Keratinocyte (primary cell): ENCODE measurements around the gene B9D2. TPM values are rescaled to one million over a fixed set of nuclear protein-coding genes. Genes with fewer than 3 reads are reported as not detected.

Experiments used
- DNase-seq: peaks from one replicate; pipeline ENCODE4 v3.0.0-alpha.2; 2011; ENCODE audit warnings: low read depth, missing footprints, low spot score
- FAIRE-seq: peaks from 2 replicates; lab custom pipeline; 2011; peaks lifted over from hg19 to GRCh38; lab: Jason Lieb, UNC
- H2AFZ ChIP-seq: 2 replicates; pipeline ENCODE4 v1.6.0; 2012; ENCODE audit warnings: low read length, control low read depth, inconsistent platforms; ENCODE audit not compliant: control insufficient read depth
- H3K27ac ChIP-seq: 2 replicates; pipeline ENCODE4 v1.5.1; 2011; ENCODE audit warnings: low read length; ENCODE audit not compliant: control insufficient read depth, insufficient read depth
- H3K27me3 ChIP-seq: 3 replicates; pipeline ENCODE4 v1.6.0; 2011; ENCODE audit warnings: low read length; ENCODE audit not compliant: control insufficient read depth, insufficient read depth; ENCODE audit errors: extremely low read depth
- H3K36me3 ChIP-seq, 2 experiments: 2 replicates in 1 of 2; 3 replicates in 1 of 2; pipeline ENCODE4 v1.5.1; 2011; ENCODE audit warnings: low read length in 2 of 2, mild to moderate bottlenecking in 1 of 2; ENCODE audit not compliant: control insufficient read depth in 2 of 2, insufficient read depth in 2 of 2; ENCODE audit errors: extremely low read depth in 1 of 2
- H3K4me1 ChIP-seq: 3 replicates; pipeline ENCODE4 v1.5.1; 2011; ENCODE audit warnings: low read length; ENCODE audit not compliant: control insufficient read depth, insufficient read depth; ENCODE audit errors: extremely low read depth
- H3K4me2 ChIP-seq: 3 replicates; pipeline ENCODE4 v1.6.0; 2011; ENCODE audit warnings: low read depth, low read length; ENCODE audit not compliant: control insufficient read depth, insufficient read depth; ENCODE audit errors: extremely low read depth
- H3K4me3 ChIP-seq, 3 experiments: fragments of 200-600 bp in 1 of 3; sonication (generic) in 1 of 3; 2 replicates in 2 of 3; 3 replicates in 1 of 3; pipeline ENCODE4 v1.5.1; 2011 to 2016; ENCODE audit warnings: low read length in 3 of 3, mild to moderate bottlenecking in 3 of 3, control low read depth in 2 of 3, inconsistent platforms in 1 of 3, low read depth in 1 of 3, mixed read lengths in 1 of 3, mixed run types in 1 of 3, moderate library complexity in 1 of 3; ENCODE audit not compliant: control insufficient read depth in 2 of 3, insufficient read depth in 2 of 3; ENCODE audit errors: extremely low read depth in 1 of 3
- H3K79me2 ChIP-seq: 2 replicates; pipeline ENCODE4 v1.6.0; 2012; ENCODE audit warnings: low read length; ENCODE audit not compliant: control insufficient read depth, insufficient read depth
- H3K9ac ChIP-seq: 3 replicates; pipeline ENCODE4 v1.6.0; 2011; ENCODE audit warnings: low read length; ENCODE audit not compliant: control insufficient read depth, insufficient read depth; ENCODE audit errors: extremely low read depth
- H3K9me1 ChIP-seq: 3 replicates; pipeline ENCODE4 v1.6.0; 2011; ENCODE audit warnings: low read length; ENCODE audit not compliant: control insufficient read depth, insufficient read depth; ENCODE audit errors: extremely low read depth
- H3K9me3 ChIP-seq: 2 replicates; pipeline ENCODE4 v1.5.1; 2012; ENCODE audit warnings: low read depth, low read length; ENCODE audit not compliant: control insufficient read depth
- H4K20me1 ChIP-seq: 3 replicates; pipeline ENCODE4 v1.6.0; 2011; ENCODE audit warnings: low read length; ENCODE audit not compliant: control insufficient read depth, insufficient read depth; ENCODE audit errors: extremely low read depth
- CTCF ChIP-seq, 3 experiments: IDR thresholded peaks in 1 of 3; conservative IDR thresholded peaks in 1 of 3; optimal IDR thresholded peaks in 1 of 3; 2 replicates in 2 of 3; 3 replicates in 1 of 3; pipeline versions ENCODE3 to v1.5.1; 2011; ENCODE audit warnings: low read length in 3 of 3, mild to moderate bottlenecking in 3 of 3, moderate library complexity in 2 of 3, control low read depth in 1 of 3, inconsistent platforms in 1 of 3; ENCODE audit not compliant: insufficient read depth in 2 of 3; ENCODE audit errors: extremely low read depth in 1 of 3
- EZH2 ChIP-seq: IDR thresholded peaks from one replicate; pipeline ENCODE4 v1.6.1; 2012; ENCODE audit warnings: inconsistent platforms, mild to moderate bottlenecking, low read length, moderate library complexity
- dilution Hi-C: fragments of 300-500 bp; cut with MboI; formaldehyde crosslinking; loops from one replicate; pipeline ENCODE4 v1.7.0; 2020; ENCODE audit warnings: low sequenced_read_pairs; ENCODE audit not compliant: extremely low pct_ligation_motif_present
- polyA plus RNA-seq, 5 experiments: library from polyadenylated mRNA; depleted of rRNA in 3 of 5; stranded (reverse) in 3 of 5; stranded (forward) in 1 of 5; unstranded in 1 of 5; fragments of >200 nt; gene quantifications; 1 replicate in 1 of 5; 2 replicates in 3 of 5; 3 replicates in 1 of 5; pipeline versions ENCODE4 v1.2.1 to v1.2.3, GENCODE V29; 2011 to 2012; ENCODE audit warnings: missing spikeins in 2 of 5, low read depth in 1 of 5, low replicate concordance in 1 of 5

Gene B9D2
- polyA plus RNA-seq, 1 donor (not counting 4 experiments of a cell fraction or from before 2014, with no cell fraction given): 2.8 TPM

GRCh38 chr19:41320185-41320518 is 43.8 kb downstream of the B9D2 start:
- H3K9ac ChIP-seq: no peak overlapping the region
- DNase-seq: no peak
- no peak for FAIRE-seq
- TF ChIP-seq CTCF (optimal IDR thresholded peaks at IDR 0.05 in 1 of 3, IDR thresholded peaks at IDR 0.05 in 1 of 3, conservative IDR thresholded peaks at IDR 0.05 in 1 of 3; ENCODE audit: extremely low read depth in 1 of 3, insufficient read depth in 2 of 3, low read length in 3 of 3): no peak
- no peak for TF ChIP-seq EZH2
- no peaks in the 10 kb centered on the region for H3K27me3 ChIP-seq
- no peak overlapping the region for H2AFZ ChIP-seq
- peaks cover 35 to 37% of the 10 kb centered on the region in 2 experiments for H3K36me3 ChIP-seq
- no peaks in the 10 kb centered on the region for H3K9me1 ChIP-seq
- peaks cover 3% of the 10 kb centered on the region for H4K20me1 ChIP-seq
- peaks cover 2% of the 10 kb centered on the region for H3K79me2 ChIP-seq
- H3K4me1 ChIP-seq: no peaks in the 10 kb centered on the region
- no peak overlapping the region for H3K27ac ChIP-seq
- no peak overlapping the region for H3K4me2 ChIP-seq
- no peak overlapping the region for H3K4me3 ChIP-seq
- H3K9me3 ChIP-seq: no peaks in the 10 kb centered on the region
- dilution Hi-C loops: no loop called here

- dilution Hi-C loops: no loop called here
- FAIRE-seq: no peak
Observed at GRCh38 chr19:41319500-41320184, 44.3 kb downstream of the B9D2 start.

More at GRCh38 chr19:41319500-41320184, 44.3 kb downstream of the B9D2 start:
- no peak overlapping the region for H3K27ac ChIP-seq
- no peak overlapping the region for H2AFZ ChIP-seq
- H3K9me3 ChIP-seq: no peaks in the 10 kb centered on the region
- peaks cover 35 to 37% of the 10 kb centered on the region in 2 experiments for H3K36me3 ChIP-seq
- H3K79me2 ChIP-seq: peaks cover 2% of the 10 kb centered on the region
- DNase-seq: no peak
- H3K4me1 ChIP-seq: no peaks in the 10 kb centered on the region
- no peaks in the 10 kb centered on the region for H3K9me1 ChIP-seq
- H3K4me3 ChIP-seq: no peak overlapping the region
- no peaks in the 10 kb centered on the region for H3K27me3 ChIP-seq
- H3K9ac ChIP-seq: no peak overlapping the region
- no peak overlapping the region for H3K4me2 ChIP-seq
- no peak for TF ChIP-seq CTCF (optimal IDR thresholded peaks at IDR 0.05 in 1 of 3, IDR thresholded peaks at IDR 0.05 in 1 of 3, conservative IDR thresholded peaks at IDR 0.05 in 1 of 3; ENCODE audit: extremely low read depth in 1 of 3, insufficient read depth in 2 of 3, low read length in 3 of 3)
- no peak for TF ChIP-seq EZH2
- H4K20me1 ChIP-seq: peaks cover 3% of the 10 kb centered on the region
